Activated T-cell treated with anti-CD3 and anti-CD28 coated beads, Interleukin-2, amount 50 U/mL, for 4 hours (primary cell): Measurements from ENCODE around the gene SNX25. TPM values are rescaled to one million over a fixed set of nuclear protein-coding genes. Genes with fewer than 3 reads are reported as not detected.

Experiments
- ATAC-seq, 2 donors: fragments of 200-7000 bp; cut with Tn5 transposase; one replicate each; pipeline ENCODE4 v1.10.0; 2021
- DNase-seq: peaks from one replicate; pipeline ENCODE4 v3.0.0-alpha.2; 2020
- H3K27me3 Mint-ChIP-seq: one replicate; pipeline ENCODE4 v1.8.0; 2021; ENCODE audit warnings: low read depth, mixed read lengths
- H3K36me3 Mint-ChIP-seq: one replicate; pipeline ENCODE4 v1.8.0; 2022; ENCODE audit warnings: mixed read lengths; ENCODE audit not compliant: insufficient read depth
- H3K4me1 Mint-ChIP-seq: one replicate; pipeline ENCODE4 v1.8.0; 2021; ENCODE audit warnings: low read depth, mixed read lengths
- H3K4me3 Mint-ChIP-seq: one replicate; pipeline ENCODE4 v1.8.0; 2021; ENCODE audit warnings: mild to moderate bottlenecking, moderate library complexity, mixed read lengths
- H3K9me3 Mint-ChIP-seq: one replicate; pipeline ENCODE4 v1.8.0; 2021; ENCODE audit warnings: mixed read lengths
- total RNA-seq, 3 donors: library from RNA; stranded (reverse); gene quantifications; one replicate each; pipeline ENCODE4 v1.2.1, GENCODE V29; 2021

The SNX25 gene
- total RNA-seq, 3 donors from 2014 or later = 9.5 to 10.9 (median 10.3) TPM

- H3K4me1 Mint-ChIP-seq = peaks cover 26% of the 10 kb centered on the region
- peak within 1 kb of the TSS; percentile 87 for H3K4me3 Mint-ChIP-seq
- peaks cover 18% of the 10 kb centered on the region for H3K36me3 Mint-ChIP-seq
- no peak for ATAC-seq
- DNase-seq = peak; percentile 5
- H3K27me3 Mint-ChIP-seq = no peaks in the 10 kb centered on the region
- H3K9me3 Mint-ChIP-seq = no peaks in the 10 kb centered on the region
Measured at GRCh38 chr4:185396724-185397385, 187.5 kb downstream of the SNX25 start, which contains the start of gene ANKRD37. ANKRD37 (plus strand) TSS chr4:185396841; CDS start chr4:185396924, 83 bp downstream.

DNA sequence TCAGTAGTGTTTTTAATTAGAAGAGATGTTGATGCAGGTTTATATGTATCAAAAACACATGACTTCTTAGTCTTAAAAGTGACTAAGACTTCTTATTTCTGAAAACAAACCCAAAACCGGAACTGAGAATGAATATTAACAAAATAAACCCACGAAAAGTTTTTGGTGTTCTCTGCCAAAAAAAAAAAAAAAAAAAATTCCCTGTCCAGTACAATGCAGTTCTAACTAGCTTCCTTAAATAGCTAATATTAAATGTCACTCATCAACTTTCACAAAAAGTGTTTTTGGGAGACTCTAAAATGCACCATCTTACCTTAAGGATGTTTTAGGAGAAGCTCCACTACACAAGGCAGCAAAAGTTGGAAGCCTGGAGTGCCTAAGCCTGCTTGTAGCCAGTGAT lies 189.2 kb downstream of the SNX25 start:
- no peak for DNase-seq
- Mint-ChIP-seq H3K4me3 (no peak overlapping the region), H3K9me3 (no peaks in the 10 kb centered on the region), H3K36me3 (peaks cover 21% of the 10 kb centered on the region), H3K27me3 (no peaks in the 10 kb centered on the region), H3K4me1 (peaks cover 26% of the 10 kb centered on the region)
- no peak for ATAC-seq

DNA sequence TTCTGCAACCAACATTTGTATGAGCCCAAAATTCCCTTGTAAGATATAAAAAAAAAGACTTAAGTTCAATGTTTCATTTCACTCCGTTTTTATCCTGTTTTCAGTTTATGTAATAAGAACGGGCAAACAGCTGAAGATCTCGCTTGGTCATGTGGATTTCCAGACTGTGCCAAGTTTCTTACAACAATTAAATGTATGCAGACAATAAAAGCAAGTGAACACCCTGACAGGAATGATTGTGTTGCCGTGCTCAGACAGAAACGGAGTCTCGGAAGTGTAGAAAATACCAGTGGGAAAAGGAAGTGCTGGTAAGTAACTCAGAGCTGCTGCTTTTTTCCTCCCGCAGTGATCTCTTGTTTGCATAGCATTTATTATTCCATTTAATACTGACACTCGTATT lies 190.1 kb downstream of the SNX25 start:
- Mint-ChIP-seq H3K4me3 (no peak overlapping the region), H3K4me1 (peaks cover 20% of the 10 kb centered on the region), H3K36me3 (peaks cover 21% of the 10 kb centered on the region), H3K9me3 (no peaks in the 10 kb centered on the region), H3K27me3 (no peaks in the 10 kb centered on the region)
- ATAC-seq (no peak), DNase-seq (no peak)

DNA sequence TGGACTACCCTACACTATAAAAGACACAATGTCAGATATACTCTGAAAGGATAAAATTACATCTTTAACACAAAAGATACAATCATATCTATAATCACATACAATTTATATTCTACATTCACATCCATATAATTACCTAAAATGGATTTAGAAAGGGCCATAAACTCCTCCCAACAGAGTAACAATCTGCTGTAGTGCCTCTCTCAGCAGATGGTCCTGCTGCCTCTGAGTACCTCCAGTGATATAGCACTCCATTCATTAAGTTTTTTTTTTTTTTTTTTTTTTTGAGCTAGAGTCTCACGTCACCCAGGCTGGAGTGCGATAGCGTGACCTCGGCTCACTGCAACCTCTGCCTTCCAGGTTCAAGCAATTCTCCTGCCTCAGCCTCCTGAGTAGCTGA lies 194.6 kb downstream of the SNX25 start:
- no peaks in the 10 kb centered on the region for H3K4me1 Mint-ChIP-seq
- no peaks in the 10 kb centered on the region for H3K27me3 Mint-ChIP-seq
- H3K36me3 Mint-ChIP-seq = peaks cover 30% of the 10 kb centered on the region
- no peak for DNase-seq
- no peak overlapping the region for H3K4me3 Mint-ChIP-seq
- ATAC-seq = no peak
- H3K9me3 Mint-ChIP-seq = no peaks in the 10 kb centered on the region

DNA sequence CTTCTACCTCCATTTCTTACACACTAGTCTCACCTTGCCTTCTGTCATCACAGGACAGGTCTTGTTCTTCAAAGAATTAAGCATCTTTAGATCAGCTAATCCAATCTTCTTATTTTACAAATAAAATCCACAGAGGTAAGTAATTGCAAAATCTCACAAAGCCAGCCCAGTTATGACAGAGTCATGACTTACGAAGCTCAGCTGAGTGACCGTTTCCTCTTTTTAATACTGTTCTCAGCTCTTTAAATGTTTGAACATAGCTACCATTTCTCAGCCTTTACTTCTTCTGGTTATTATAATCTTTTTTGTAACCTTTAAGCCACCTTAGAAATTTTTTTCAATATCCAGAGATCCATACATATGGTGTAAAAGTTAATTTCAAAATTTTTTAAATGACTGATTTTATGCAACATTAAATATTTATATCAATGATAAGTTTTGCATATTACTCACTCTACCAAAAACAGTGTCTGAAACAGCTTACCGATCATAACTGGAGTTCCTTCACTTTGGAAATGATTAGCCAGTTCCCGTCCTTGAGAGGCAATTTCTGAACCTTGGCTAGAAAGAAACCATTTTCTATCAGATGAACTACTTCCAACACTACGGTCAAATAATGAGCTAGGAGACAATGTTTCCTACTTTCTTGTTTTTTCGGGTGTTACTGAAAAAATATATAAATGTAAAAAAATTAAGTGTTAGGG lies 196.1 kb downstream of the SNX25 start:
- ATAC-seq = no peak

DNA sequence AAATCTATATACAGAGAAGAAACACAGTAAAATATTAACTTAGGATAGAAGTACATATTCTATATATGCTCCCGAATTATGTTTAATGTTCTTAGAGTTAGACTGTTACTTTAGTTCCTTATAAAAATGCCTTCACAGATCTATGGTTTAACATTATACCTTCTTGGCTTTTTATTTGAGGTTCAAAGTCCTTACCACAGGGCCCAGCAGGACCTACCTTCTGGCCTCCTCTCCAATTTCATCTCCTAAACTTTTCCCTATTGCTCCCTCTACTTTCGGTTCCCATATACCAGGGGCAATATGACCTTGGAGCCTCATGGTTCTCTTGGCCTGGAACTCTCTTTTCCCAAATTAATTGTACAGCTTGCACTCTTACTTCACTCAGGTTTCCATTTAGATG lies 199.0 kb downstream of the SNX25 start:
- no peak for ATAC-seq
- Mint-ChIP-seq H3K27me3 (no peaks in the 10 kb centered on the region), H3K4me1 (no peaks in the 10 kb centered on the region), H3K36me3 (peaks cover 15% of the 10 kb centered on the region), H3K4me3 (no peak overlapping the region), H3K9me3 (no peaks in the 10 kb centered on the region)
- no peak for DNase-seq

More for the DNA sequence above, 196.1 kb downstream of the SNX25 start:
- no peak for DNase-seq
- Mint-ChIP-seq H3K9me3 (no peaks in the 10 kb centered on the region), H3K4me3 (no peak overlapping the region), H3K27me3 (no peaks in the 10 kb centered on the region), H3K4me1 (no peaks in the 10 kb centered on the region), H3K36me3 (peaks cover 23% of the 10 kb centered on the region)

- no peaks in the 10 kb centered on the region for H3K4me1 Mint-ChIP-seq
- peaks cover 18% of the 10 kb centered on the region for H3K36me3 Mint-ChIP-seq
- H3K9me3 Mint-ChIP-seq = no peaks in the 10 kb centered on the region
- H3K4me3 Mint-ChIP-seq = no peak overlapping the region
- DNase-seq (no peak), ATAC-seq (no peak)
- no peaks in the 10 kb centered on the region for H3K27me3 Mint-ChIP-seq
Measured at GRCh38 chr4:185411849-185412248, 202.5 kb downstream of the SNX25 start.

DNA sequence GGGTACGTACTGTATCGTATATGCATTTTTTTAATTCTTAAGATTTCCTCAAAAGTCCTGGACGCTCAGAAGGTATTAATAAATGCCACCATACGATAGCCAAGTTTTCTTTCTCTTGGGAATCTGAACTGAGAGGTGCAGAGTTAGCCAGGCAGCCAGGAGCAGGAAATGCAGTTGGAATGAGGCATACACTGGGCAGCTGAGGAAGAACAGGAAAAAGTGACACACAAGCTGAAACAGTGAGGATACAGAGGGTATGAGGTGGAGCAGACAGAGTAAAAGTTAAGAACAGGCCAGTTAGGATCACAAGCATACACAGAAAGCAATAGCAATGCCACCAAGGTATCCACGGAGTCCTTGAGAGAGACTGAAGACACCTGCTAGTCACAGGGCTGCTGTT lies 203.0 kb downstream of the SNX25 start:
- H3K4me1 Mint-ChIP-seq = no peaks in the 10 kb centered on the region
- ATAC-seq (no peak), DNase-seq (no peak)
- no peaks in the 10 kb centered on the region for H3K9me3 Mint-ChIP-seq
- H3K36me3 Mint-ChIP-seq = peaks cover 20% of the 10 kb centered on the region
- H3K27me3 Mint-ChIP-seq = no peaks in the 10 kb centered on the region
- no peak overlapping the region for H3K4me3 Mint-ChIP-seq

Other genes starting within 250 kb of the SNX25 start
- gene HELT, start 191.1 kb upstream of the SNX25 start, total RNA-seq = not detected
- 10 to 100 TPM in 1 of 3 donors, 1 to 10 TPM in 2; 8.6 to 11.4 (median 9.6) TPM for gene SLC25A4, start 66.3 kb upstream of the SNX25 start, total RNA-seq
- gene CFAP97, start 5.6 kb upstream of the SNX25 start, total RNA-seq = 10 to 100 TPM; 36.8 to 44.4 (median 44.4) TPM
- under 1 TPM; 0.16 to 0.40 (median 0.21) TPM for gene LRP2BP, start 186.3 kb downstream of the SNX25 start, total RNA-seq
- 10 to 100 TPM; 16.8 to 20.8 (median 20.3) TPM for gene ANKRD37, start 187.2 kb downstream of the SNX25 start, total RNA-seq
- 10 to 100 TPM; 15.3 to 25.7 (median 18.2) TPM for gene UFSP2, start 216.4 kb downstream of the SNX25 start, total RNA-seq